HG03139 (cell line): ENCODE data around the gene LRRC18.

Source experiments
- ATAC-seq: cut with Tn5 transposase; IDR thresholded peaks from one replicate; pipeline ENCODE4 v1.9.1; 2021; ENCODE audit not compliant: unreplicated experiment

The LRRC18 gene

DNA sequence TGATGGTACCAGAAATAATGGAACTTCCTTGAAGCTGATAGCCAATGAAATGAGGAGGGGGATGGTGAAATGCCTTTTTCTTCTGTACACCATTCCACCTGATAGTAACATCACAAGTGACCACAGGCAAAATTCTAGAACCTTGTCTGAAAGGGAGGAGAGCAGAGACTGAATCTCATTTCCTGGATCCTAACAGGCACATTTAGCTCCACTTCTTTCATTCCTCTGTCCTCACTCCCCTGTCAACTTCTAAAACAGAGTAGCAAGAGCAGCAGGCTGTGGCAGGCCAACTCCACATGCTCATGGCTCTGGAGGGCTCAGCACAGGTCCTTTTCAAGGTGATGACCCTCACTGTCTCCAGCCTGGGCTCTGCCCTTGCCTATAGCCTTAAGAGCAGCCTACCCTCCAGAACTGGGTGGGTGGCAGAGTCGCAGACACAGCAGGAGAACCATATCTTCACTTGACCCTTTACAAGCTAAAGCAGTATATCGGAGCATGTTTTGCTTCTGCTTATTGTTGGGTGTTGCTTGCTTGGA, at the start of gene LRRC18:
LRRC18 (minus strand) TSS at position 51 of the 536 bp plus-strand sequence. CDS start 25,685 bp downstream, outside the sequence.
- no peak for ATAC-seq

- ATAC-seq = no peak
These were observed 46.0 kb upstream of the LRRC18 start for GRCh38 chr10:48985621-48986158.

GRCh38 chr10:48983648-48984351, 44.2 kb upstream of the LRRC18 start:
- no peak for ATAC-seq

DNA sequence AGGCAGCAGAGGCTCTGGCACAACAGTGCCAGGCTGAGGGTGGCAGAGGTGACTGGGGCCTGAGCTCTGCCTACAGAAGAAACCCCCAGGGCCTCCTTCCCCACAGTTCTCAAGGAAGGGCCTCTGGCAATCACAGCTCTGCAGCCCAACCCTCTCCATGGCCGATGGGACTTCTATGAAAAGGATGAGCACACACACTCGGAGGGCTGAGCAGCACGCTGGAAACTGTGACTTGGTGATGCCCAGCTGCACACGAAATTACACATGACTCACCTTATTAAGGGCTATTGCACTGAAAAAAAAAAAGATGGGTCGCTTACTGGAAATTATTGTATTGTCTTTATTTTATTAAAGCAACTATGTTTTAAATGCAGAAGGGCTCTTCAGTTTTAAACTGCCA, 42.9 kb upstream of the LRRC18 start:
- ATAC-seq = no peak

DNA sequence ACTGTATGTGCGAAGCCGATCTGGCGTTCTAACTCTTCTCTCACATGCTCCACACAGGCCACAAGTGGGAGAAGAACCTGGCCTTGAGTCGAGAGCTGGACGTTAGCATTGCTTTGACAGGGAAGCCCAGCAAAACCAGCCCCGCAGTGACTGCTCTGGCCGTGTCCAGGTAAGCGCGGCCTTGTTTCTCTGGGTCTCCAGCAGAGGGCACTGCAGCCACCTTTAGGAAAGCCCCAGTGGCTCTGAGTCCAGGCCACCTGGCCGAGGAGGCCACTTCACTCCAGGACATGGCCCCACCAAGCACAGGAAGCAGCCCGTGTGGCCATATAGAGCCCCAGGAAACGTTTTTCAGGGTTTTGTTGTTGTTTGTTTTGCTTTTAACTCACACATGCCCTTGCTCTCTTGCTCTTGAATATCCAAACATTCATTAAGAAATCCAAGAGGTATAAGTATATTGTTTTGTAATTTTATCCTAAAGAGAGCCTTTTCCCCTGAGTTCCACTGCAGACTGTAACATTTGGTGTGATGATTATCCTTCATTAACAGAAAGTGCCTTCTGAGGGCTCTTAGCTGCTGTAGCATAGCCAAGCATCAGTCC, 41.8 kb upstream of the LRRC18 start:
- no peak for ATAC-seq

DNA sequence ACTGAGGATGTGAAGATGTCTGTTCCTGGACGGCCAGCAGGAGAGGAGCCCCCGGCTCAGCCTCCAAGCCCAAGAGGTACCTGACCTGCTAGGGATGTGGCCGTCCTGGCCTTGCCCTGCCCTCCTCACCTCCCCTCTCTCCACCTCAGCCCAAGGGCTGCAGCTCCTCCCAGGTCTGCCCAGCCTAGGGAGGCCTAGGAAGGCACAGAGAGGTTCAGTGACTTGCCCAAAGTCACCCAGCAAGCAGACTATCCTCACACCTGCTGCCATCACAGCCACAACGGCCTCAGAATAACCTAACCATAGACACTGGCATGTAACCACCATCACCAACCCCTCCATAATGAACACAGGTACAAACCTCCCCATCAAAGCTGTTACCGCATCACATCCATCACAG, 38.7 kb upstream of the LRRC18 start:
- no peak for ATAC-seq

- ATAC-seq = no peak
These were observed 36.6 kb upstream of the LRRC18 start for GRCh38 chr10:48976196-48976595.

- no peak for ATAC-seq
These were observed 35.0 kb upstream of the LRRC18 start for GRCh38 chr10:48974510-48975156.

GRCh38 chr10:48973065-48973464, 33.4 kb upstream of the LRRC18 start:
- no peak for ATAC-seq

GRCh38 chr10:48970654-48971053, 31.0 kb upstream of the LRRC18 start:
- ATAC-seq = no peak

- no peak for ATAC-seq
These were observed 30.4 kb upstream of the LRRC18 start for GRCh38 chr10:48970046-48970445.

DNA sequence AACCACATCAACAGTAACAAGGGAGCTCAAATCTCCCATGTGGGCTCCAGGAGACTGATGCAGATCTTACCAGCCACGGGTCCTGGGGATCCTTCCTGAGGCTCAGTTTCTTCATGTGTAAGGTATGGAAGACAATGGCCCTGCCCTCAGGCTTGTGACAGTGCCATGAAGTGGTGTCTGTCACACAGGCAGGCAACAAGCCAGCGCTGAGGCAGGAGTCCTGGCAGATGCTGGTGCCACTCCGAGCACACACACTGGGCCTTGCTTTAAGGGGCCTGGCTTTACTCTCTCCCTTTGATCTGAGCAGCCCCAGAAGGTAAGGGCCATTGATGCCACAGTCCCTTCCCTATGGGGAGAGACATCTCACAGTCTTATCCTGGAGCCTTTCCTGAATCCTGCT, 28.4 kb upstream of the LRRC18 start:
- ATAC-seq = no peak

GRCh38 chr10:48965460-48965859, 25.8 kb upstream of the LRRC18 start:
- no peak for ATAC-seq

GRCh38 chr10:48964038-48964437, 24.4 kb upstream of the LRRC18 start:
- ATAC-seq = no peak

DNA sequence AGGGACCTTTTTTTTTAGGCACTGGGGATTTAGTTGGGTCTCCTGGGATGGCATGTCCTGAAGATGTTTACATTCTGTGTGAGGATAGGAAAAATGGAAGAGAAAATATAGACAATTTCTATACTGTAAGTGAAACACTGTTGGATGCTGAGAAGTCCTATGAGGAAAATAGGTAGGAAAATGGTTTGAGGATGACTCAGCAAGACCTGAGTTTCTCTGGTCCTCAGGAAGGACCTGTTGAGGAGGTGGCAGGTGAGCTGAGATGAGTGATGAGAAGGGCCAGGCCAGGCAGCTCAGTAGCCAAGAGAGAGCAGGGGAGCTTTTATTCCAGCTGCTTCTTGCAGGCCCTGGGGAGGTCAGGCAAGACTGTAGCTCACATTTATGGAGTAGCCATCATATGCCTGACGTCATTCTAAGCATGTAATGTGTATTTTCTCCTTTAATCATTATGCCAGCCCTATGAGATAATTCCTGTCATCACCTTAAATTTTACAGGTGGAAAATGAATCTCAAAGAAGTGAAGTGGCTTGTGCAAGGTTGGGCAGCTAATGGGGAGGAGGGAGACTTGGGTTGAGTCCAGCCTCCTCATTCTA, 19.1 kb upstream of the LRRC18 start:
- ATAC-seq = no peak

DNA sequence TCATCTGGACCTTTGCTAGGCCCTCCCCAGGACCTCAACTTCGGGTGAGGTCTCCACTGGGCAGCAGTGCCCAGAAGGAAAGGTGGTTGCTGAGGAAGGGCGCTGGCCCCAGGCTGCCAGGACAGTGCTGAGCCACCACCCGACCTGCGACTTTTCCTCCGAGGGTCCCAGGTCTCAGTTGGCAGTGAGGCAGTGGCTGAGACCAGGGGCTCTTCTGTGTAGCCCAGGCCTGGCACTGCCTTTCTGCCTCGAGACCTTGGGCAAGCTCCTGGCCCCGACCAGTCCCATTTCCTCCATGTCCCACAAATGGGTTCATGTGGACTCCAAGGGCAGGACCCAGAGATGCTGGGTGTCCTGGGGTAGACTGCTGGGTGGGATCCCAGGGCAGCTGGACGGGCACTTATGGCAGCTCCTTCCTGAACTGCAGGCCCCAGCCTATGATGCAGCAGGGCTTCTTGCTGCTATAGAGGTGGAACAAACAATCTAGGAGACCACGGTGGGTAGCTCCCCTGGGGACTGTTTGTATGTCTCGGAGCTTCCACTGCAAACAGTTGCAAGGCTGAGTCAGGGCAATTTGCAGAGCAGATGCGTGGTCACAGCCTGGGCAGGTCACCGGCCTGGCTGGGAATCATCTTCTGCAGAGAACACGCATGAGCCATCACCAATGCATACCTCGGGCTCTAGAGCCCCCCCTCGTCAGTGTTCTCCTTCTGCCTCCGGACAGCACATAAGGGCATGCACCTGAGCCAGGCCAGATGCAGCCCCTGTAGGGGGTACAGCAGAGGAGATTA, 17.9 kb upstream of the LRRC18 start:
- ATAC-seq = no peak

GRCh38 chr10:48951707-48952106, 12.1 kb upstream of the LRRC18 start:
- ATAC-seq = no peak

DNA sequence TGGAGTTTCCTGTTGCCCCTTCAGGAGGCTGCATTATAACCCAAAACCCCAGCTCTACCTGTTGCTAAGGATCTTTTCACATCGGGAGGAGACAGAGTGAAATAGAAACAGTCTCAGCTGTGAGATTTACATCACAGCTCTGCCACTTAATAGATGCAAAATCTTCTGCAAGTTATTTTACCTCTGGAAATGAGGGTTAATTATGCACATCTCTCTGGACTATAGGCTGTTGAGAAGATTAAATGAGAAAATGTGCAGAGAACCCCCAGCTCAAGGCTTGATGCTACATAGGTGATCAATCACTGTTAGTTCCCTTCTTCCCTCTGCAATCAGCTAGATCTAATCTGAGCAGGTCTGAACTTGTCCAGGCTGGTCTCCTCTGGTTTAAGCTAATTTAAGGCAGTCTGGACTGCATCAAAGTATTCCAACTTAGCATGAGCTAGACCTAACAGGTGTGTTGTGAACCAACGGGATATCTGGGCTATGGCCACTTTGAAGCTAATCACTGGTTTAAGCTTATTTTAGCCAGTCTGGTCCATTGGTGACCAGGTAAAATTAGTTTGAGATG, 8.9 kb upstream of the LRRC18 start:
- no peak for ATAC-seq

DNA sequence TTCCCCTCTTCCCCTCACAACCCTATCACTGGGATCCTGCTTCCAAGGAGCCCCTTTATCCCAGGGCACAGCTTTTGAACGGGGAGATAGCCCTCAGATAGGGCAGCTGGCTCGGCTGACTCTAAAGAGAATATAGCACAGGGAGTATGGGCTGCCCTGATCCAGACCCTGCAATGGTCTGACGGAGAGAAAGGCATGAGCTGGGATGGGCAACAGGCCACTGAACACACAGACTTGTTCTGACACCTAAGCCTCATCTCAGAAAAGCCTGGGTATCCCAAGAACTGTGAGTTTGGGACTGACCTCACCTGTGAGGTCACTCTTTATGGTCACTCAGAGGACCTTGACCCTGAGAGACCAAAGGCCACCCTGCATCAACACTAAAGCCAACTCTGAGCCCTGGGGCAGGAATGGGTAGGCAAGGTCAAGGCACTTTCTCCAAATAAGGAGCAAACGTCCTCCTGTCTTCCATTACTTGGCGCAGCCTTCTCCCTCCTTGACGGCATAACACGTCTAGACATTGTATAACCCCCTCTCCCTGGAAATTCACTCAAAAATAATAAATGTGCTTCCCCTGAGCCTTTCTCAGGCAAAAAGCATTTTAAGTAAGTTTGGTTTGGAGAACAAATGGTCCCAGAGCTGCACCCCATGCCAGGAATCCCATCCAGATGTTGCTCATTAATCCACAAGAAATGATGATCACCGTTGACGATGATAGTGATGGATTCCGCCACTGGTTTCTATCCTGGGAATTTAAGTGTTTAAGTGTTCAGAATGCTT, 8.2 kb upstream of the LRRC18 start:
- no peak for ATAC-seq
